HEK293 (cell line): ENCODE measurements around the gene AASDH.

ENCODE experiments used
- GLIS2 ChIP-seq: fragments of 450-650 bp; formaldehyde crosslinking; IDR thresholded peaks from 2 replicates; pipeline ENCODE4 v1.5.1; 2016; ENCODE audit warnings: missing biosample characterization, missing genetic modification characterization
- KLF16 ChIP-seq: fragments of 450-650 bp; formaldehyde crosslinking; IDR thresholded peaks from 2 replicates; pipeline ENCODE4 v1.5.1; 2017; ENCODE audit warnings: missing biosample characterization, missing genetic modification characterization
- MZF1 ChIP-seq: fragments of 450-650 bp; formaldehyde crosslinking; IDR thresholded peaks from 2 replicates; pipeline ENCODE4 v1.5.1; 2017; ENCODE audit warnings: missing biosample characterization, missing genetic modification characterization, borderline replicate concordance
- OVOL3 ChIP-seq: fragments of 450-650 bp; formaldehyde crosslinking; IDR thresholded peaks from 2 replicates; pipeline ENCODE4 v1.5.1; 2016; ENCODE audit warnings: missing biosample characterization, missing genetic modification characterization
- SALL2 ChIP-seq: fragments of 450-650 bp; formaldehyde crosslinking; IDR thresholded peaks from 2 replicates; pipeline ENCODE4 v1.5.0; 2017; ENCODE audit warnings: missing biosample characterization, mild to moderate bottlenecking, missing genetic modification characterization, borderline replicate concordance
- SP2 ChIP-seq: fragments of 450-650 bp; formaldehyde crosslinking; IDR thresholded peaks from 2 replicates; pipeline ENCODE4 v1.5.1; 2016; ENCODE audit warnings: missing biosample characterization, missing genetic modification characterization
- YY1 ChIP-seq: fragments of 450-650 bp; formaldehyde crosslinking; IDR thresholded peaks from 2 replicates; pipeline ENCODE4 v1.5.1; 2018; ENCODE audit warnings: missing biosample characterization, missing genetic modification characterization
- ZBTB11 ChIP-seq: fragments of 450-650 bp; formaldehyde crosslinking; conservative IDR thresholded peaks from 2 replicates; pipeline ENCODE4 v1.5.1; 2016; ENCODE audit warnings: low read depth, missing biosample characterization, missing genetic modification characterization
- ZBTB44 ChIP-seq: fragments of 450-650 bp; IDR thresholded peaks from 2 replicates; pipeline ENCODE4 v1.5.1; 2018; ENCODE audit warnings: missing biosample characterization, mild to moderate bottlenecking, missing genetic modification characterization
- ZNF121 ChIP-seq: fragments of 450-650 bp; formaldehyde crosslinking; IDR thresholded peaks from 2 replicates; pipeline ENCODE4 v1.5.1; 2016; ENCODE audit warnings: missing biosample characterization, missing genetic modification characterization
- ZNF146 ChIP-seq: fragments of 450-650 bp; formaldehyde crosslinking; IDR thresholded peaks from 2 replicates; pipeline ENCODE4 v1.5.1; 2016; ENCODE audit warnings: missing biosample characterization, missing genetic modification characterization
- ZNF280D ChIP-seq: fragments of 450-650 bp; formaldehyde crosslinking; IDR thresholded peaks from 2 replicates; pipeline ENCODE4 v1.5.1; 2016; ENCODE audit warnings: missing biosample characterization, missing genetic modification characterization
- ZNF362 ChIP-seq: fragments of 450-650 bp; formaldehyde crosslinking; IDR thresholded peaks from 2 replicates; pipeline ENCODE4 v1.5.1; 2016; ENCODE audit warnings: missing biosample characterization, missing genetic modification characterization
- ZNF391 ChIP-seq: fragments of 450-650 bp; formaldehyde crosslinking; IDR thresholded peaks from 2 replicates; pipeline ENCODE4 v1.5.1; 2016; ENCODE audit warnings: low read depth, missing biosample characterization, missing genetic modification characterization, borderline replicate concordance
- ZNF473 ChIP-seq: fragments of 450-650 bp; formaldehyde crosslinking; IDR thresholded peaks from 2 replicates; pipeline ENCODE4 v1.5.1; 2017; ENCODE audit warnings: missing biosample characterization, missing genetic modification characterization
- ZNF610 ChIP-seq: fragments of 450-650 bp; formaldehyde crosslinking; IDR thresholded peaks from 2 replicates; pipeline ENCODE4 v1.5.1; 2016; ENCODE audit warnings: missing biosample characterization, missing genetic modification characterization, borderline replicate concordance
- ZNF677 ChIP-seq: fragments of 450-650 bp; IDR thresholded peaks from 2 replicates; pipeline ENCODE4 v1.5.0; 2018; ENCODE audit warnings: missing biosample characterization, mild to moderate bottlenecking, missing genetic modification characterization, moderate library complexity
- ZNF692 ChIP-seq: fragments of 450-650 bp; formaldehyde crosslinking; IDR thresholded peaks from 2 replicates; pipeline ENCODE4 v1.5.1; 2016; ENCODE audit warnings: missing biosample characterization, missing genetic modification characterization
- ZNF701 ChIP-seq: fragments of 450-650 bp; formaldehyde crosslinking; IDR thresholded peaks from 2 replicates; pipeline ENCODE4 v1.5.1; 2016; ENCODE audit warnings: missing biosample characterization, missing genetic modification characterization
- ZNF704 ChIP-seq: fragments of 450-650 bp; formaldehyde crosslinking; IDR thresholded peaks from 2 replicates; pipeline ENCODE4 v1.5.1; 2016; ENCODE audit warnings: missing biosample characterization, missing genetic modification characterization
- ZNF768 ChIP-seq: fragments of 450-650 bp; formaldehyde crosslinking; IDR thresholded peaks from 2 replicates; pipeline ENCODE4 v1.5.1; 2018; ENCODE audit warnings: missing biosample characterization, mild to moderate bottlenecking, missing genetic modification characterization
- ZNF777 ChIP-seq: fragments of 450-650 bp; formaldehyde crosslinking; IDR thresholded peaks from 2 replicates; pipeline ENCODE4 v1.5.1; 2017; ENCODE audit warnings: missing biosample characterization, missing genetic modification characterization, borderline replicate concordance
- ZNF785 ChIP-seq: fragments of 450-650 bp; formaldehyde crosslinking; IDR thresholded peaks from 2 replicates; pipeline ENCODE4 v1.5.1; 2016; ENCODE audit warnings: missing biosample characterization, missing genetic modification characterization
- ZNF830 ChIP-seq: fragments of 450-650 bp; IDR thresholded peaks from 2 replicates; pipeline ENCODE4 v1.5.0; 2018; ENCODE audit warnings: missing biosample characterization, missing genetic modification characterization, low read depth, mild to moderate bottlenecking, moderate library complexity
- ZSCAN16 ChIP-seq: fragments of 450-650 bp; formaldehyde crosslinking; IDR thresholded peaks from 2 replicates; pipeline ENCODE4 v1.5.1; 2016; ENCODE audit warnings: missing biosample characterization, missing genetic modification characterization
- ZSCAN18 ChIP-seq: fragments of 450-650 bp; formaldehyde crosslinking; IDR thresholded peaks from 2 replicates; pipeline ENCODE4 v1.5.1; 2016; ENCODE audit warnings: missing biosample characterization, missing genetic modification characterization

AASDH gene

GRCh38 chr4:56435140-56435926 is 48.0 kb upstream of the AASDH start, which contains the start of gene PPAT (continued):
- TF ChIP-seq ZNF777 (tag by site-specific recombination) (no peak), ZNF830 (tag by site-specific recombination) (no peak), ZBTB44 (tag by site-specific recombination) (0 out of 2 replicates have a peak, but pooled peaks have one; percentile 11), ZNF146 (tag by site-specific recombination) (no peak), SP2 (tag by site-specific recombination) (peak; percentile 59), ZNF692 (tag by site-specific recombination) (peak; percentile 67), GLIS2 (tag by site-specific recombination) (no peak; the same call in 1 of the 2 replicates), SALL2 (no peak), ZNF704 (no peak), MZF1 (peak; percentile 49; the same call in 1 of the 2 replicates), ZSCAN18 (tag by site-specific recombination) (no peak), ZSCAN16 (tag by site-specific recombination) (no peak), ZNF785 (tag by site-specific recombination) (no peak), ZNF701 (tag by site-specific recombination) (no peak), ZNF362 (tag by site-specific recombination) (no peak), ZNF610 (tag by site-specific recombination) (no peak), ZNF677 (tag by site-specific recombination) (no peak), ZNF768 (tag by site-specific recombination) (no peak), ZNF121 (tag by site-specific recombination) (no peak), KLF16 (tag by site-specific recombination) (no peak; the same call in none of the 2 replicates), ZNF473 (tag by site-specific recombination) (no peak), YY1 (tag by site-specific recombination) (no peak), OVOL3 (tag by site-specific recombination) (peak; percentile 80), ZNF391 (tag by site-specific recombination) (0 out of 2 replicates have a peak, but pooled peaks have one; percentile 24), ZBTB11 (tag by site-specific recombination) (no peak), ZNF280D (tag by site-specific recombination) (no peak)
